Measurements from ENCODE around the gene WNT9B.

The WNT9B gene

GRCh38 chr17:46875849-46876352, 24.5 kb downstream of the WNT9B start:
- Histone ChIP-seq H3K4me1 (ENCODE audit: control insufficient read depth, insufficient read depth, low read depth, low read length) (no peaks in the 10 kb centered on the region), H4K8ac (ENCODE audit: low read length) (no peak overlapping the region), H4K91ac (ENCODE audit: low read length) (no peak overlapping the region), H3K4me3 (ENCODE audit: insufficient read depth in 1 of 2, low read depth in 1 of 2, low read length in 2 of 2) (no peak overlapping the region), H2BK5ac (ENCODE audit: low read depth, low read length, poor library complexity, severe bottlenecking) (no peak overlapping the region), H3K79me1 (replicated peaks; ENCODE audit: low read length, poor library complexity, severe bottlenecking) (no peaks in the 10 kb centered on the region), H2BK12ac (ENCODE audit: low read length in 2 of 2) (no peak overlapping the region), H3K36me3 (ENCODE audit: control insufficient read depth in 1 of 2, insufficient read depth in 2 of 2, low read depth in 1 of 2, low read length in 2 of 2) (no peaks in the 10 kb centered on the region), H3K27me3 (ENCODE audit: control insufficient read depth in 1 of 2, insufficient read depth in 1 of 2, low read length in 2 of 2) (peaks cover 26 to 66% of the 10 kb centered on the region in 2 experiments), H3K4ac (ENCODE audit: low read depth in 1 of 2, low read length in 2 of 2) (no peak overlapping the region), H3K14ac (ENCODE audit: low read length in 2 of 2) (no peak overlapping the region), H3K9me3 (ENCODE audit: control insufficient read depth, low read length) (no peaks in the 10 kb centered on the region), H3K9ac (ENCODE audit: low read length) (no peak overlapping the region), H3K4me2 (ENCODE audit: low read length, poor library complexity, severe bottlenecking) (no peak overlapping the region), H2BK15ac (ENCODE audit: low read depth, poor library complexity, severe bottlenecking) (no peak overlapping the region), H3K23ac (ENCODE audit: low read length in 2 of 2) (no peak overlapping the region), H2AK5ac (ENCODE audit: low read length, severe bottlenecking) (no peak overlapping the region), H3K27ac (ENCODE audit: low read length, poor library complexity, severe bottlenecking) (no peak overlapping the region), H2AFZ (ENCODE audit: low read depth, low read length) (no peak overlapping the region), H3K18ac (ENCODE audit: low read depth in 1 of 2, low read length in 2 of 2) (no peak overlapping the region), H2BK120ac (ENCODE audit: low read depth, low read length) (no peak overlapping the region)
- no peak for DNase-seq
- WGBS = 84% methylated on average over 13 of the region's 13 CpGs

GRCh38 chr17:46876353-46876887, 25.0 kb downstream of the WNT9B start:
- no peak overlapping the region for H4K8ac ChIP-seq (ENCODE audit: low read length)
- H3K27ac ChIP-seq (ENCODE audit: low read length, poor library complexity, severe bottlenecking) = no peak overlapping the region
- no peak overlapping the region for H2BK15ac ChIP-seq (ENCODE audit: low read depth, poor library complexity, severe bottlenecking)
- H4K91ac ChIP-seq (ENCODE audit: low read length) = no peak overlapping the region
- no peak overlapping the region for H3K4ac ChIP-seq (ENCODE audit: low read depth in 1 of 2, low read length in 2 of 2)
- H3K27me3 ChIP-seq (ENCODE audit: control insufficient read depth in 1 of 2, insufficient read depth in 1 of 2, low read length in 2 of 2) = peaks cover 28 to 60% of the 10 kb centered on the region in 2 experiments
- DNase-seq = no peak
- H2BK12ac ChIP-seq (ENCODE audit: low read length in 2 of 2) = no peak overlapping the region
- WGBS = 68% methylated on average over 12 of the region's 12 CpGs
- H3K9me3 ChIP-seq (ENCODE audit: control insufficient read depth, low read length) = no peaks in the 10 kb centered on the region
- no peak overlapping the region for H3K23ac ChIP-seq (ENCODE audit: low read length in 2 of 2)
- H3K4me2 ChIP-seq (ENCODE audit: low read length, poor library complexity, severe bottlenecking) = no peak overlapping the region
- no peak overlapping the region for H2BK120ac ChIP-seq (ENCODE audit: low read depth, low read length)
- H3K4me1 ChIP-seq (ENCODE audit: control insufficient read depth, insufficient read depth, low read depth, low read length) = no peaks in the 10 kb centered on the region
- H3K4me3 ChIP-seq (ENCODE audit: insufficient read depth in 1 of 2, low read depth in 1 of 2, low read length in 2 of 2) = no peak overlapping the region
- no peak overlapping the region for H2AFZ ChIP-seq (ENCODE audit: low read depth, low read length)
- H3K36me3 ChIP-seq (ENCODE audit: control insufficient read depth in 1 of 2, insufficient read depth in 2 of 2, low read depth in 1 of 2, low read length in 2 of 2) = no peaks in the 10 kb centered on the region
- H3K18ac ChIP-seq (ENCODE audit: low read depth in 1 of 2, low read length in 2 of 2) = no peak overlapping the region
- no peak overlapping the region for H2AK5ac ChIP-seq (ENCODE audit: low read length, severe bottlenecking)
- H3K79me1 ChIP-seq (replicated peaks; ENCODE audit: low read length, poor library complexity, severe bottlenecking) = no peaks in the 10 kb centered on the region
- H3K14ac ChIP-seq (ENCODE audit: low read length in 2 of 2) = no peak overlapping the region
- no peak overlapping the region for H3K9ac ChIP-seq (ENCODE audit: low read length)
- no peak overlapping the region for H2BK5ac ChIP-seq (ENCODE audit: low read depth, low read length, poor library complexity, severe bottlenecking)

- Histone ChIP-seq H3K79me1 (replicated peaks; ENCODE audit: low read length, poor library complexity, severe bottlenecking) (no peaks in the 10 kb centered on the region), H3K4me2 (ENCODE audit: low read length, poor library complexity, severe bottlenecking) (no peak overlapping the region), H4K8ac (ENCODE audit: low read length) (no peak overlapping the region), H2BK5ac (ENCODE audit: low read depth, low read length, poor library complexity, severe bottlenecking) (no peak overlapping the region), H3K27ac (ENCODE audit: low read length, poor library complexity, severe bottlenecking) (no peak overlapping the region), H2AK5ac (ENCODE audit: low read length, severe bottlenecking) (no peak overlapping the region), H3K4me1 (ENCODE audit: control insufficient read depth, insufficient read depth, low read depth, low read length) (no peaks in the 10 kb centered on the region), H2BK120ac (ENCODE audit: low read depth, low read length) (no peak overlapping the region), H3K9ac (ENCODE audit: low read length) (no peak overlapping the region), H3K36me3 (ENCODE audit: control insufficient read depth in 1 of 2, insufficient read depth in 2 of 2, low read depth in 1 of 2, low read length in 2 of 2) (no peaks in the 10 kb centered on the region), H3K4ac (ENCODE audit: low read depth in 1 of 2, low read length in 2 of 2) (no peak overlapping the region), H2BK15ac (ENCODE audit: low read depth, poor library complexity, severe bottlenecking) (no peak overlapping the region), H3K9me3 (ENCODE audit: control insufficient read depth, low read length) (no peaks in the 10 kb centered on the region), H3K4me3 (ENCODE audit: insufficient read depth in 1 of 2, low read depth in 1 of 2, low read length in 2 of 2) (no peak overlapping the region), H4K91ac (ENCODE audit: low read length) (no peak overlapping the region), H3K18ac (ENCODE audit: low read depth in 1 of 2, low read length in 2 of 2) (no peak overlapping the region), H3K14ac (ENCODE audit: low read length in 2 of 2) (no peak overlapping the region), H3K27me3 (ENCODE audit: control insufficient read depth in 1 of 2, insufficient read depth in 1 of 2, low read length in 2 of 2) (peaks cover 28 to 55% of the 10 kb centered on the region in 2 experiments), H3K23ac (ENCODE audit: low read length in 2 of 2) (no peak overlapping the region), H2AFZ (ENCODE audit: low read depth, low read length) (no peak overlapping the region), H2BK12ac (ENCODE audit: low read length in 2 of 2) (no peak overlapping the region)
- 78% methylated on average over 2 of the region's 4 CpGs for WGBS
- no peak for DNase-seq
Measured at GRCh38 chr17:46876926-46877325, 25.5 kb downstream of the WNT9B start.

- Histone ChIP-seq H3K23ac (ENCODE audit: low read length in 2 of 2) (no peak overlapping the region), H3K18ac (ENCODE audit: low read depth in 1 of 2, low read length in 2 of 2) (no peak overlapping the region), H4K8ac (ENCODE audit: low read length) (no peak overlapping the region), H3K4me2 (ENCODE audit: low read length, poor library complexity, severe bottlenecking) (no peak overlapping the region), H2BK5ac (ENCODE audit: low read depth, low read length, poor library complexity, severe bottlenecking) (no peak overlapping the region), H3K27me3 (ENCODE audit: control insufficient read depth in 1 of 2, insufficient read depth in 1 of 2, low read length in 2 of 2) (peaks cover 28 to 53% of the 10 kb centered on the region in 2 experiments), H3K9me3 (ENCODE audit: control insufficient read depth, low read length) (no peaks in the 10 kb centered on the region), H3K4me3 (ENCODE audit: insufficient read depth in 1 of 2, low read depth in 1 of 2, low read length in 2 of 2) (no peak overlapping the region), H3K14ac (ENCODE audit: low read length in 2 of 2) (no peak overlapping the region), H3K79me1 (replicated peaks; ENCODE audit: low read length, poor library complexity, severe bottlenecking) (no peaks in the 10 kb centered on the region), H2AFZ (ENCODE audit: low read depth, low read length) (no peak overlapping the region), H3K36me3 (ENCODE audit: control insufficient read depth in 1 of 2, insufficient read depth in 2 of 2, low read depth in 1 of 2, low read length in 2 of 2) (no peaks in the 10 kb centered on the region), H3K9ac (ENCODE audit: low read length) (no peak overlapping the region), H3K4me1 (ENCODE audit: control insufficient read depth, insufficient read depth, low read depth, low read length) (no peaks in the 10 kb centered on the region), H2BK15ac (ENCODE audit: low read depth, poor library complexity, severe bottlenecking) (no peak overlapping the region), H2BK120ac (ENCODE audit: low read depth, low read length) (no peak overlapping the region), H4K91ac (ENCODE audit: low read length) (no peak overlapping the region), H3K27ac (ENCODE audit: low read length, poor library complexity, severe bottlenecking) (no peak overlapping the region), H2BK12ac (ENCODE audit: low read length in 2 of 2) (no peak overlapping the region), H2AK5ac (ENCODE audit: low read length, severe bottlenecking) (no peak overlapping the region), H3K4ac (ENCODE audit: low read depth in 1 of 2, low read length in 2 of 2) (no peak overlapping the region)
- WGBS = 75% methylated on average over 6 of the region's 6 CpGs
- no peak for DNase-seq
Measured at GRCh38 chr17:46877466-46877865, 26.1 kb downstream of the WNT9B start.

Data from mesenchymal stem cell (in vitro differentiated cells and primary cell).